Stimulated activated naive CD4-positive, alpha-beta T cell treated with Interleukin-2 at 50 U/mL for 16 hours (primary cell): ENCODE data around the gene NRXN2.

Experiments used
- DNase-seq: peaks from one replicate; lab custom pipeline; 2025; lab: John Stamatoyannopoulos, UW

The NRXN2 gene

GRCh38 chr11:64649291-64649697, 73.7 kb downstream of the NRXN2 start:
- no peak for DNase-seq

- DNase-seq: no peak
These were observed 74.4 kb downstream of the NRXN2 start for GRCh38 chr11:64648551-64648950.

GRCh38 chr11:64647019-64647779, 75.8 kb downstream of the NRXN2 start:
- no peak for DNase-seq

- DNase-seq: no peak
These were observed 78.2 kb downstream of the NRXN2 start for GRCh38 chr11:64644647-64645275.

- DNase-seq: no peak
These were observed 78.9 kb downstream of the NRXN2 start for GRCh38 chr11:64643920-64644646.

- DNase-seq: no peak
These were observed 79.6 kb downstream of the NRXN2 start for GRCh38 chr11:64643256-64643881.

- DNase-seq: no peak
These were observed 80.1 kb downstream of the NRXN2 start for GRCh38 chr11:64642871-64643255.

- DNase-seq: no peak
These were observed 80.6 kb downstream of the NRXN2 start for GRCh38 chr11:64642418-64642735.

- no peak for DNase-seq
These were observed 81.2 kb downstream of the NRXN2 start for GRCh38 chr11:64641596-64642417.

GRCh38 chr11:64639885-64640284, 83.1 kb downstream of the NRXN2 start:
- DNase-seq: no peak

- DNase-seq: no peak
These were observed 84.2 kb downstream of the NRXN2 start for GRCh38 chr11:64638829-64639228.

- no peak for DNase-seq
These were observed 84.9 kb downstream of the NRXN2 start for GRCh38 chr11:64638018-64638665.

GRCh38 chr11:64637334-64638017, 85.5 kb downstream of the NRXN2 start:
- DNase-seq: no peak

GRCh38 chr11:64633555-64634159, 89.3 kb downstream of the NRXN2 start:
- DNase-seq: no peak

GRCh38 chr11:64632654-64633053, 90.3 kb downstream of the NRXN2 start:
- DNase-seq: no peak

GRCh38 chr11:64632237-64632636, 90.8 kb downstream of the NRXN2 start:
- no peak for DNase-seq

- no peak for DNase-seq
These were observed 91.3 kb downstream of the NRXN2 start for GRCh38 chr11:64631675-64632074.

GRCh38 chr11:64629796-64630562, 93.0 kb downstream of the NRXN2 start:
- DNase-seq: no peak

GRCh38 chr11:64629103-64629502, 93.9 kb downstream of the NRXN2 start:
- no peak for DNase-seq

- DNase-seq: no peak
These were observed 94.4 kb downstream of the NRXN2 start for GRCh38 chr11:64628596-64628995.
